Skeletal muscle cell (primary cell): Measurements from ENCODE around the gene ZNF232.
"Not testable (repeated sequence)": the region's sequence is repeated elsewhere in the genome, so short reads cannot be mapped to it uniquely, and the experiment has no call there.

ENCODE experiments used
- DNase-seq: peaks from one replicate; pipeline ENCODE4 v3.0.0-alpha.2; 2010; ENCODE audit warnings: low read depth
- H3K4me3 ChIP-seq: 2 replicates; pipeline ENCODE4 v1.5.1; 2011; ENCODE audit warnings: low read depth, mild to moderate bottlenecking, control low read depth, low read length, moderate library complexity

ZNF232 gene

GRCh38 chr17:5115673-5116651, 4.3 kb upstream of the ZNF232 start, which contains the start of gene USP6:
TSS of gene USP6 (plus strand) at chr17:5116032. CDS start at chr17:5130368, 14,336 bp downstream.
- no peak within 1 kb of the TSS for H3K4me3 ChIP-seq
- no peak for DNase-seq

- H3K4me3 ChIP-seq: peak overlapping the region; percentile 90
- no peak for DNase-seq
These were observed 862 bp downstream of the ZNF232 start for GRCh38 chr17:5110816-5111215.

GRCh38 chr17:5100832-5101231, 10.8 kb downstream of the ZNF232 start:
- DNase-seq: no peak
- no peak overlapping the region for H3K4me3 ChIP-seq

- no peak overlapping the region for H3K4me3 ChIP-seq
- DNase-seq: no peak
These were observed 12.4 kb downstream of the ZNF232 start for GRCh38 chr17:5099271-5099670.

- DNase-seq: no peak
These were observed 14.4 kb downstream of the ZNF232 start for GRCh38 chr17:5097101-5097834.

GRCh38 chr17:5096731-5097100, 15.0 kb downstream of the ZNF232 start:
- no peak overlapping the region for H3K4me3 ChIP-seq
- no peak for DNase-seq

More at GRCh38 chr17:5097101-5097834, 14.4 kb downstream of the ZNF232 start:
- peak overlapping the region; percentile 22 for H3K4me3 ChIP-seq

GRCh38 chr17:5092218-5093010, 19.3 kb downstream of the ZNF232 start:
- DNase-seq: no peak
- no peak overlapping the region for H3K4me3 ChIP-seq

- no peak overlapping the region for H3K4me3 ChIP-seq
- no peak for DNase-seq
These were observed 31.1 kb downstream of the ZNF232 start for GRCh38 chr17:5080591-5080990.

GRCh38 chr17:5078106-5079028, 33.3 kb downstream of the ZNF232 start, which contains the start of gene ZFP3:
TSS of gene ZFP3 (plus strand) at chr17:5078467. CDS start at chr17:5091505, 13,038 bp downstream.
- peak within 1 kb of the TSS; percentile 76 for H3K4me3 ChIP-seq
- peak; percentile 55 for DNase-seq

GRCh38 chr17:5077781-5078105, 33.9 kb downstream of the ZNF232 start:
- no peak for DNase-seq
- H3K4me3 ChIP-seq: peak overlapping the region; percentile 76

- H3K4me3 ChIP-seq, DNase-seq: not testable (repeated sequence)
These were observed 34.4 kb downstream of the ZNF232 start for GRCh38 chr17:5077275-5077674.

- H3K4me3 ChIP-seq, DNase-seq: not testable (repeated sequence)
These were observed 36.2 kb downstream of the ZNF232 start for GRCh38 chr17:5075472-5075871.

- H3K4me3 ChIP-seq: no peak overlapping the region
- DNase-seq: no peak
These were observed 42.0 kb downstream of the ZNF232 start for GRCh38 chr17:5069724-5070123.

- H3K4me3 ChIP-seq: no peak overlapping the region
- no peak for DNase-seq
These were observed 43.4 kb downstream of the ZNF232 start for GRCh38 chr17:5068236-5068635.

- H3K4me3 ChIP-seq: no peak overlapping the region
- DNase-seq: no peak
These were observed 46.4 kb downstream of the ZNF232 start for GRCh38 chr17:5065227-5065744.
